ENCODE results near the gene IFT27.

The IFT27 gene

DNA sequence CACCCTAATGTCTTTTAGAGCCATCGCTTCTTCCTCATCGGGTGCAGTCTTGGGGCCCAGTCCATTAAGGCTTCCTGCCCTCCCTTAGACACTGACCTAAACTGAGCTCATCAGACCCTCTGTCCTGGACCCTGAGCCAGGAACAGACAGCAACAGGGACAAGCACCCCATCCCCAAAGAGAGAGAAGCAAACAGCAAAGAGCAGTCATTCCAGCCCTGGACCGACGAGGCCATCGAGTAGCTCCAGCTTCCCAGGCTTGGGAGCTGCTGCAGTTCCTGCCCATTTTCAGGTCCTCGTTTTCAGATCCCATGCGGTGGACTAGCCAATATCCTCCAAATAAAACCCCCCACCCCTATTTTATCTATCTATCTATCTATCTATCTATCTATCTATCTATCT is 46.6 kb downstream of the IFT27 start:
- in situ Hi-C loops (cut with MboI; ENCODE audit: low sequenced_read_pairs) = no loop called here

GRCh38 chr22:36728505-36728904 is 47.4 kb downstream of the IFT27 start:
- in situ Hi-C loops (cut with MboI; ENCODE audit: low sequenced_read_pairs) = no loop called here

- in situ Hi-C loops (cut with MboI; ENCODE audit: low sequenced_read_pairs) = no loop called here
Measured at GRCh38 chr22:36727927-36728488, 47.9 kb downstream of the IFT27 start.

DNA sequence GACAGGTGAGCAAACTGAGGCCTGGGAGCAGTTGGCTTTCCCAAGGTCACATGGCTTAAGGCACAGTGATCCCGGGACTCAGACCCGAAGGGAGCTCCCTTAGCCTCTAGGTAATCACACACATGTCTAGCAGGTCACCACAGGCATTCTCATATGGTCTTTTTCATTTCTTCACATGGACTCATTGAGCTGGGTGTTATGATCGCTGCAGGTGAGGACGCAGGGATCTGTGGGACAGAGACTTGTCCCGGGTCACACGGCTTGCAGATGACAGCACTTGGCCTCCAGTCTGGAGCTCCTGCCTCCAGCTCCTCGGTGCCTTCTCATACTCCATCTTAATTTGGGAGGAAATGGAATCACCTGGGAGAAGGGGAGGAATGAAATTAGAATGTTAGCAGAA is 48.8 kb downstream of the IFT27 start:
- in situ Hi-C loops (cut with MboI; ENCODE audit: low sequenced_read_pairs) = no loop called here

DNA sequence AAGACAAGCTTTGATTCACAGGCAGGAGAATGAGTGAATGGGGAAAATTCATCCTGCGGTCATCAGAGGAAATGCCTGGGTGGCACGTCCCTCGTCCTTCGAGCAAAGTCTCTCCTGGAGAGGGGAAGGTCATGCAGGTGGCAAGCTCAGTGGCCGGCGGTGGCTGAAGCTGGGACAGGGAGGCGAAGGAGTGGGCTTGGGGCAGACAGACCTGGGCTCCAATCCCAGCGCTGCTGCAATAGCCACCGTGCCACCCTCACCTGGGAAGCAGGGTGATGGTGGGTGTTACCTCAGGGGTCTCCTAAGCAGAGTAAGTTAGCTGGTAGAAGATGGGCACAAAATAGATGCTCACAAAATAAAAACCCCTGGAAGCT is 49.9 kb downstream of the IFT27 start:
- in situ Hi-C loops (cut with MboI; ENCODE audit: low sequenced_read_pairs) = no loop called here

DNA sequence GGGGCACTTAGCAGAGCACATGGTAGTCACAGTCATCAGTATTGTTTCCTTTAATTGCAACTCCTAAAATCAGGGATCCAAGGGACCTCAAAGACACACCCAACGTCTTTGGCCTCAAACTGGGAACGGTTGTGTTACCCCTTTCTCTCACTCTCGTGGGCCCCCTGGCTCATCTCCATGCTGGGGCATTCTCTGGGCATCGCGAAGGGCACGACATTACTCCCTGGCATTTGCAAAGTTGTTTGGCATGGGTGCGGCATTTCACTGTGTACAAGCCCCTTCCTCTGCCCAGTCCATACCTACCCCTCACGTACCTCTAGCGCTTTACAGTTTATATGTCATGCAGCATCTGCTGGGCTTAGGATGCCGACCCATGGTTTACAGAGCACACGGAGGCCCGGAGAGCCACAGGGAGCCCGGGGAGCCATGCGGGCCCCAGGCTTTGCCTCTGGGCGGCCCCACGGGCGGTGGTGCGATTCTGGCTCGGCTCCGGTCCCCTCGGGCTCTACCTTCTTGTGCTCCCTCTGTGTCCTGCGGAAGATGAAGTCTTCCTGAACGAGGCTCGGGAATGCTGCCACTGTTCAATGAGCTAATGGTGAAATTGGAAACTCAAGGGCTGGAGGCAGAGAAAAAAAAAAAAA is 50.4 kb downstream of the IFT27 start:
- in situ Hi-C loops (cut with MboI; ENCODE audit: low sequenced_read_pairs) = no loop called here

DNA sequence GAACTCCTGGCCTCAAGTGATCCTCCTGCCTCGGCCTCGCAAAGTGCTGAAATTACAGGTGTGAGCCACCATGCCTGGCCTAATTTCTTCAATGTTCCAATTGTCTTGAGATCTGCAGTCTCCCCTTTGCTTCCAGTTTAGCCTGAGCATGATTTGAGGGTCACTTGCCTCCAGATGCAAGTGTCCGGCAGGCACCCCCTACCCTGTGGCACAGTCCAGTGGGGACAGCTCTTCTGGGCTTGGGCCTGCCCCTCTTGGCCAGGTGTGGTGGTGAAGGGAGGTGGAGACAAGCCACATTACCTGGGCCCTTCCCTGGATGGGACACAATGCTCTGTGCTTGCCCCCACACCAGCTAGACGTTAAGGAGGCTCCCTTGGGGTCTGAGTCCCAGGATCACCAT is 51.1 kb downstream of the IFT27 start:
- in situ Hi-C loops (cut with MboI; ENCODE audit: low sequenced_read_pairs) = no loop called here

- in situ Hi-C loops (cut with MboI; ENCODE audit: low sequenced_read_pairs) = no loop called here
Measured at GRCh38 chr22:36722055-36722454, 53.9 kb downstream of the IFT27 start.

- in situ Hi-C loops (cut with MboI; ENCODE audit: low sequenced_read_pairs) = no loop called here
Measured at GRCh38 chr22:36715647-36716046, 60.3 kb downstream of the IFT27 start.

DNA sequence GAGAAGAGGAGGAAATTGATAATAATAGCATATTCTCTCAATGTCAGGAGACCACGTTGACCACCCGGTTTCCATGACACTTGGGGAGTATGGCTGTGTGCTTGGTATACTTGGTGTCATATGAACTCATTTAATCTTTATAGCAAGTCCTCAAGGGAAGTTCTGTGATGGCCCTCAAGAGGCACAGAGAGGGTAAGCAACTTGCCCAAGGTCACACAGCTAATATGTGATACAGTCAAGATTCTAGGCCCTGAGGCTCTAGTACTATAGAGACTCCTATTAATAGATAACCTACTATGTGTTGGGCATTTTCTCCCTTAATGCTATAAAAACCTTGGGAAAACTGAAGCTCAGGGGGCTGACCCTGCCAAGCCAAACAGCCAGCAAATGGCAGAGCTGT is 61.8 kb downstream of the IFT27 start:
- in situ Hi-C loops (cut with MboI; ENCODE audit: low sequenced_read_pairs) = no loop called here

DNA sequence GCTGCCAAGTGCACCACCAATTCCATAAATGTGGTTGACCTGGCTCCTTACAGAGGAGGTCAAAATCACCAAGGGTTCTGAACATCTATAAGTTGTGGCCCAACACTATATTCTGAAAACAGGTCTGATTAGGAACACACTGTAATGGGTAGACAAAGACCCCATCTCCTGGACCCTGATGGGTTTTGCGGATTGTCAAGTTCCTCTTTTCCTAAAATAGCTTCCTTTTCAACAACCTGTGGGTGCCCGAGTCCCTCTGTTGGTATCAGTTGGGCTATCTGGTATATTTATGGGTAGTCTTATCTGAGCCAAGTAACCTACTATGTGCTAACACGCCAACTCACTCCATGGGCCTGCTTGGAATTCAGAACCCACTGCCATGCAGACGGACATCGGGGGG is 62.5 kb downstream of the IFT27 start:
- in situ Hi-C loops (cut with MboI; ENCODE audit: low sequenced_read_pairs) = no loop called here

All from HL-60/S4 treated with phorbol 12-myristate 13-acetate at 8.2 ng/mL for 4 days and 3 days (cell line).